SK-N-SH treated with all-trans-retinoic acid at 6 μM for 48 hours (cell line): ENCODE measurements around the gene FAF1.
A peak's percentile ranks its signal among the peaks of the same experiment; 100 is the strongest.

ENCODE experiments used
- ATAC-seq: fragments of 200-7000 bp; cut with Tn5 transposase; 3 replicates; pipeline ENCODE4 v1.9.1; 2020; ENCODE audit warnings: mild to moderate bottlenecking, moderate library complexity
- ARNTL ChIP-seq: fragments of 450-650 bp; formaldehyde crosslinking; IDR thresholded peaks from 2 replicates; pipeline ENCODE4 v1.5.0; 2020; ENCODE audit warnings: low read depth, mild to moderate bottlenecking, moderate library complexity, borderline replicate concordance
- CREB5 ChIP-seq: fragments of 250-450 bp; sonication (Bioruptor Pico); IDR thresholded peaks from 2 replicates; pipeline ENCODE4 v1.5.1; 2020; ENCODE audit warnings: low read depth, mild to moderate bottlenecking, moderate library complexity
- CSDC2 ChIP-seq: fragments of 250-450 bp; sonication (Bioruptor Pico); IDR thresholded peaks from 2 replicates; pipeline ENCODE4 v1.5.0; 2020; ENCODE audit warnings: mild to moderate bottlenecking, moderate library complexity
- CSRNP3 ChIP-seq: fragments of 250-450 bp; sonication (Bioruptor Pico); IDR thresholded peaks from 2 replicates; pipeline ENCODE4 v1.5.1; 2021; ENCODE audit warnings: mild to moderate bottlenecking, moderate library complexity
- ESRRG ChIP-seq: fragments of 250-450 bp; sonication (Bioruptor Pico); IDR thresholded peaks from 2 replicates; pipeline ENCODE4 v1.6.1; 2021; ENCODE audit warnings: mild to moderate bottlenecking
- GLIS3 ChIP-seq: fragments of 250-450 bp; sonication (Bioruptor Pico); IDR thresholded peaks from 2 replicates; pipeline ENCODE4 v1.5.0; 2020; ENCODE audit warnings: mild to moderate bottlenecking, moderate library complexity
- ISL1 ChIP-seq: fragments of 250-450 bp; sonication (Bioruptor Pico); IDR thresholded peaks from 2 replicates; pipeline ENCODE4 v2.1.2; 2022; ENCODE audit warnings: mild to moderate bottlenecking, moderate library complexity
- OSR1 ChIP-seq: fragments of 250-450 bp; sonication (Bioruptor Pico); IDR thresholded peaks from 2 replicates; pipeline ENCODE4 v1.8.0; 2022; ENCODE audit warnings: moderate library complexity, mild to moderate bottlenecking, inconsistent platforms
- POU6F1 ChIP-seq: fragments of 250-450 bp; sonication (Bioruptor Pico); IDR thresholded peaks from 2 replicates; pipeline ENCODE4 v1.8.0; 2021; ENCODE audit warnings: low read depth, mild to moderate bottlenecking, moderate library complexity, borderline replicate concordance
- PPARA ChIP-seq: fragments of 250-450 bp; sonication (Bioruptor Pico); IDR thresholded peaks from 2 replicates; pipeline ENCODE4 v1.5.0; 2020; ENCODE audit warnings: mild to moderate bottlenecking, borderline replicate concordance
- SNAI2 ChIP-seq: fragments of 250-450 bp; sonication (Bioruptor Pico); IDR thresholded peaks from 2 replicates; pipeline ENCODE4 v1.5.0; 2020; ENCODE audit warnings: mild to moderate bottlenecking, moderate library complexity
- TCF4 ChIP-seq: fragments of 250-450 bp; sonication (Bioruptor Pico); IDR thresholded peaks from 2 replicates; pipeline ENCODE4 v1.8.0; 2021; ENCODE audit warnings: mild to moderate bottlenecking, moderate library complexity, borderline replicate concordance
- TOX ChIP-seq: fragments of 250-450 bp; sonication (Bioruptor Pico); IDR thresholded peaks from 2 replicates; pipeline ENCODE4 v1.8.0; 2021; ENCODE audit warnings: mild to moderate bottlenecking, moderate library complexity, borderline replicate concordance
- ZC3H10 ChIP-seq: fragments of 250-450 bp; sonication (Bioruptor Pico); IDR thresholded peaks from 2 replicates; pipeline ENCODE4 v1.5.1; 2021; ENCODE audit warnings: mild to moderate bottlenecking, moderate library complexity
- ZFP30 ChIP-seq: fragments of 450-650 bp; formaldehyde crosslinking; IDR thresholded peaks from 2 replicates; pipeline ENCODE4 v1.5.0; 2022; ENCODE audit warnings: mild to moderate bottlenecking, moderate library complexity
- ZNF565 ChIP-seq: fragments of 450-650 bp; formaldehyde crosslinking; conservative IDR thresholded peaks from 2 replicates; pipeline ENCODE4 v1.5.0; 2020; ENCODE audit warnings: low read depth, mild to moderate bottlenecking, moderate library complexity
- ZNF70 ChIP-seq: fragments of 450-650 bp; formaldehyde crosslinking; IDR thresholded peaks from 2 replicates; pipeline ENCODE4 v1.5.0; 2020; ENCODE audit warnings: mild to moderate bottlenecking, moderate library complexity
- ZNF8 ChIP-seq: fragments of 450-650 bp; formaldehyde crosslinking; IDR thresholded peaks from 2 replicates; pipeline ENCODE4 v1.5.0; 2020; ENCODE audit warnings: mild to moderate bottlenecking, moderate library complexity
- TF ChIP-seq, protein P1 (sequence below): fragments of 250-450 bp; sonication (Bioruptor Pico); IDR thresholded peaks from 2 replicates; pipeline ENCODE4 v1.5.0; 2020; ENCODE audit warnings: mild to moderate bottlenecking, moderate library complexity

The FAF1 gene

GRCh38 chr1:50505427-50505826, 454.6 kb downstream of the FAF1 start:
- no peak for TF ChIP-seq ESRRG (CRISPR knock-in tag)
- no peak for TF ChIP-seq CSDC2 (CRISPR knock-in tag)
- TF ChIP-seq, protein P1, sequence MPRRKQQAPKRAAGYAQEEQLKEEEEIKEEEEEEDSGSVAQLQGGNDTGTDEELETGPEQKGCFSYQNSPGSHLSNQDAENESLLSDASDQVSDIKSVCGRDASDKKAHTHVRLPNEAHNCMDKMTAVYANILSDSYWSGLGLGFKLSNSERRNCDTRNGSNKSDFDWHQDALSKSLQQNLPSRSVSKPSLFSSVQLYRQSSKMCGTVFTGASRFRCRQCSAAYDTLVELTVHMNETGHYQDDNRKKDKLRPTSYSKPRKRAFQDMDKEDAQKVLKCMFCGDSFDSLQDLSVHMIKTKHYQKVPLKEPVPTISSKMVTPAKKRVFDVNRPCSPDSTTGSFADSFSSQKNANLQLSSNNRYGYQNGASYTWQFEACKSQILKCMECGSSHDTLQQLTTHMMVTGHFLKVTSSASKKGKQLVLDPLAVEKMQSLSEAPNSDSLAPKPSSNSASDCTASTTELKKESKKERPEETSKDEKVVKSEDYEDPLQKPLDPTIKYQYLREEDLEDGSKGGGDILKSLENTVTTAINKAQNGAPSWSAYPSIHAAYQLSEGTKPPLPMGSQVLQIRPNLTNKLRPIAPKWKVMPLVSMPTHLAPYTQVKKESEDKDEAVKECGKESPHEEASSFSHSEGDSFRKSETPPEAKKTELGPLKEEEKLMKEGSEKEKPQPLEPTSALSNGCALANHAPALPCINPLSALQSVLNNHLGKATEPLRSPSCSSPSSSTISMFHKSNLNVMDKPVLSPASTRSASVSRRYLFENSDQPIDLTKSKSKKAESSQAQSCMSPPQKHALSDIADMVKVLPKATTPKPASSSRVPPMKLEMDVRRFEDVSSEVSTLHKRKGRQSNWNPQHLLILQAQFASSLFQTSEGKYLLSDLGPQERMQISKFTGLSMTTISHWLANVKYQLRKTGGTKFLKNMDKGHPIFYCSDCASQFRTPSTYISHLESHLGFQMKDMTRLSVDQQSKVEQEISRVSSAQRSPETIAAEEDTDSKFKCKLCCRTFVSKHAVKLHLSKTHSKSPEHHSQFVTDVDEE (CRISPR knock-in tag), result no peak
- TF ChIP-seq CREB5 (CRISPR knock-in tag), result no peak
- TF ChIP-seq ZNF565 (CRISPR knock-in tag), result no peak
- ATAC-seq, result no peak

GRCh38 chr1:50503515-50503914, 456.6 kb downstream of the FAF1 start:
- no peak for ATAC-seq
- no peak for TF ChIP-seq ESRRG (CRISPR knock-in tag)
- no peak for TF ChIP-seq GLIS3 (CRISPR knock-in tag)
- TF ChIP-seq OSR1 (CRISPR knock-in tag), result no peak
- TF ChIP-seq ZNF8, result peak; percentile 100
- no peak for TF ChIP-seq ZC3H10 (CRISPR knock-in tag)

DNA sequence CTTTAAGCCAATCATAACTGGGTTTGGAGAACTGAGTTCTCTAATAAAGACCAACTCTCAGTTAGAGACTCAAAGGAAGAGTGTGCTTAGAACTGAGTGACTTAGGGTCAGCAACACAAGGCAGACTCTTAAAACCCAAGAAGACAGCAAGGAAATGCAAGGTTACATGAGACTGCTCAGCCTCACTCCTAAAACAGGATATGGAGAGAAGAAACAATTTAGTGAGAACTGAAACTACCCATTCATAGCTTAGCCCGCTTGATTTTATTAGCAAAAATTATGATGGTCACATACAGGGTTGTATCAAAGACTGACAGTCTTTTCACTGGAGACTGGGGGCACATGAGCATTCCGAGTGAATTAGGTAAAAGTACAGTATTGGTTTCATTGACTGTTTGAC, 457.9 kb downstream of the FAF1 start:
- TF ChIP-seq PPARA (CRISPR knock-in tag), result no peak
- no peak for TF ChIP-seq ISL1 (CRISPR knock-in tag)
- TF ChIP-seq SNAI2 (CRISPR knock-in tag), result no peak
- TF ChIP-seq ARNTL (CRISPR knock-in tag), result no peak
- no peak for TF ChIP-seq ZNF565 (CRISPR knock-in tag)
- TF ChIP-seq CSDC2 (CRISPR knock-in tag), result no peak
- no peak for TF ChIP-seq CREB5 (CRISPR knock-in tag)
- no peak for TF ChIP-seq TCF4
- no peak for TF ChIP-seq ZFP30 (CRISPR knock-in tag)
- TF ChIP-seq ZC3H10 (CRISPR knock-in tag), result no peak
- TF ChIP-seq POU6F1 (CRISPR knock-in tag), result no peak
- no peak for TF ChIP-seq GLIS3 (CRISPR knock-in tag)
- no peak for TF ChIP-seq TOX
- TF ChIP-seq, protein P1 (CRISPR knock-in tag), result no peak
- TF ChIP-seq ZNF70, result no peak
- no peak for ATAC-seq

DNA sequence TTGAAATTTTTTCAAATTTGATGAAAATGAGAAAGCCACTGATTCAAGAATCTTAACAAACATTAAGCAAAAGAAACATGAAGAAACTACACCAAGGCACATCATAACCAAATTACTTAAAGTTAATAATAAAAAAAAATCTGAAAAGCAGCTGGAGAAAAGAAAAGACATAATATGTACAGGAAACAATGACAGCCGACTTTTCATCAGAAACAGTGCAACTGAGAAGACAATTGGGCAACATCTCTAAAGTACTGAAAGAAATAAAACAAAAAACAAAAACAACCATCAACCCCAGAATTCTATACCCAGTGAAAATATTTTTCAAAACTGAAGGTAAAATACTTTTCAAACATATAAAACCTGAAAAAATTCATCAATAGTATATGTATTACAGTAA, 463.1 kb downstream of the FAF1 start:
- TF ChIP-seq CSRNP3 (no peak), ESRRG (CRISPR knock-in tag) (no peak), TOX (no peak), ZC3H10 (CRISPR knock-in tag) (no peak), GLIS3 (CRISPR knock-in tag) (no peak)
- ATAC-seq, result no peak
